H9 (cell line): ENCODE results near the gene KIFC3. TPM values are rescaled to one million over a fixed set of nuclear protein-coding genes. Genes with fewer than 3 reads are reported as not detected.
A peak's percentile ranks its signal among the peaks of the same experiment; 100 is the strongest.

Experiments
- DNase-seq: peaks from one replicate; pipeline ENCODE4 v3.0.0-alpha.2; 2017
- H2AFZ ChIP-seq: one replicate; pipeline ENCODE4 v1.6.1; 2013; ENCODE audit warnings: mild to moderate bottlenecking, low read length, control low read depth, moderate library complexity
- H2AK5ac ChIP-seq: 2 replicates; pipeline ENCODE4 v1.6.1; 2013; ENCODE audit warnings: low read length, control low read depth, mixed read lengths; ENCODE audit not compliant: insufficient read length
- H2BK120ac ChIP-seq: one replicate; pipeline ENCODE4 v1.6.1; 2013; ENCODE audit warnings: low read depth, mild to moderate bottlenecking, low read length, control low read depth, inconsistent platforms; ENCODE audit not compliant: poor library complexity, severe bottlenecking
- H2BK12ac ChIP-seq: 2 replicates; pipeline ENCODE4 v1.6.1; 2013; ENCODE audit warnings: low read length, control low read depth, mixed read lengths, low read depth; ENCODE audit not compliant: insufficient read length
- H2BK15ac ChIP-seq: 2 replicates; pipeline ENCODE4 v1.6.1; 2013; ENCODE audit warnings: low read depth, low read length, control low read depth
- H2BK20ac ChIP-seq: one replicate; pipeline ENCODE4 v1.6.1; 2013; ENCODE audit warnings: low read depth, mild to moderate bottlenecking, low read length, control low read depth, inconsistent platforms; ENCODE audit not compliant: poor library complexity, severe bottlenecking
- H2BK5ac ChIP-seq: 2 replicates; pipeline ENCODE4 v1.6.1; 2013; ENCODE audit warnings: low read length, control low read depth, mixed read lengths; ENCODE audit not compliant: insufficient read length
- H3K14ac ChIP-seq: 2 replicates; pipeline ENCODE4 v1.6.1; 2013; ENCODE audit warnings: low read length, control low read depth; ENCODE audit not compliant: insufficient read depth
- H3K18ac ChIP-seq: 2 replicates; pipeline ENCODE4 v1.6.1; 2013; ENCODE audit warnings: low read depth, mild to moderate bottlenecking, mixed read lengths, low read length, control low read depth; ENCODE audit not compliant: insufficient read length
- H3K23ac ChIP-seq: 2 replicates; pipeline ENCODE4 v1.6.1; 2013; ENCODE audit warnings: low read length, control low read depth, mixed read lengths, low read depth; ENCODE audit not compliant: insufficient read length
- H3K23me2 ChIP-seq: 2 replicates; pipeline ENCODE4 v1.6.1; 2013; ENCODE audit warnings: low read depth, mild to moderate bottlenecking, mixed read lengths, low read length, control low read depth; ENCODE audit not compliant: insufficient read length, poor library complexity, severe bottlenecking
- H3K27ac ChIP-seq: 2 replicates; pipeline ENCODE4 v1.5.1; 2013; ENCODE audit warnings: low read length, control low read depth, mixed read lengths, low read depth; ENCODE audit not compliant: insufficient read length
- H3K27me3 ChIP-seq: 2 replicates; pipeline ENCODE4 v1.6.1; 2013; ENCODE audit warnings: low read length, control low read depth, inconsistent platforms; ENCODE audit not compliant: insufficient read depth
- H3K4ac ChIP-seq: 2 replicates; pipeline ENCODE4 v1.6.1; 2013; ENCODE audit warnings: low read depth, mild to moderate bottlenecking, control low read depth, inconsistent platforms, low read length, moderate library complexity
- H3K4me1 ChIP-seq: 2 replicates; pipeline ENCODE4 v1.6.1; 2013; ENCODE audit warnings: low read length, control low read depth, inconsistent platforms; ENCODE audit not compliant: insufficient read depth
- H3K4me2 ChIP-seq: 2 replicates; pipeline ENCODE4 v1.6.1; 2013; ENCODE audit warnings: low read length, control low read depth, mixed read lengths; ENCODE audit not compliant: insufficient read length, insufficient read depth
- H3K56ac ChIP-seq: 2 replicates; pipeline ENCODE4 v1.6.1; 2013; ENCODE audit warnings: low read depth, mild to moderate bottlenecking, mixed read lengths, low read length, control low read depth; ENCODE audit not compliant: insufficient read length
- H3K79me1 ChIP-seq: 2 replicates; pipeline ENCODE4 v1.6.1; 2013; ENCODE audit warnings: low read depth, mild to moderate bottlenecking, moderate library complexity, low read length, control low read depth, inconsistent platforms; ENCODE audit not compliant: insufficient read depth, poor library complexity, severe bottlenecking
- H3K79me2 ChIP-seq: 2 replicates; pipeline ENCODE4 v1.6.1; 2013; ENCODE audit warnings: low read length, control low read depth, inconsistent platforms; ENCODE audit not compliant: insufficient read depth
- H3K9ac ChIP-seq: 2 replicates; pipeline ENCODE4 v1.6.1; 2013; ENCODE audit warnings: low read length, control low read depth, mixed read lengths; ENCODE audit not compliant: insufficient read length; ENCODE audit errors: extremely low read depth
- H3K9me3 ChIP-seq: one replicate; pipeline ENCODE4 v1.6.1; 2013; ENCODE audit warnings: low read depth, low read length, inconsistent platforms; ENCODE audit not compliant: control insufficient read depth
- H3T11ph ChIP-seq: one replicate; pipeline ENCODE4 v1.6.1; 2013; ENCODE audit warnings: mild to moderate bottlenecking, low read length, control low read depth, inconsistent platforms
- H4K20me1 ChIP-seq: one replicate; pipeline ENCODE4 v1.6.1; 2013; ENCODE audit not compliant: control insufficient read depth, insufficient read length, insufficient read depth
- H4K5ac ChIP-seq: 2 replicates; pipeline ENCODE4 v1.6.1; 2013; ENCODE audit warnings: low read depth, mild to moderate bottlenecking, mixed read lengths, low read length, control low read depth; ENCODE audit not compliant: insufficient read length
- H4K8ac ChIP-seq: replicated peaks from 2 replicates; pipeline ENCODE4 v1.6.1; 2013; ENCODE audit warnings: low read length, control low read depth, mixed read lengths, low read depth; ENCODE audit not compliant: insufficient read length
- H4K91ac ChIP-seq: 2 replicates; pipeline ENCODE4 v1.6.1; 2013; ENCODE audit warnings: low read depth, mild to moderate bottlenecking, moderate library complexity, mixed read lengths, low read length, control low read depth; ENCODE audit not compliant: insufficient read length
- H3K27ac Mint-ChIP-seq, 3 experiments: 2 replicates in 2 of 3; 3 replicates in 1 of 3; pipeline ENCODE4 v1.8.0; 2020 to 2021; ENCODE audit warnings: mixed read lengths in 3 of 3, mild to moderate bottlenecking in 1 of 3, moderate library complexity in 1 of 3
- H3K27me3 Mint-ChIP-seq: 2 replicates; pipeline ENCODE4 v1.8.0; 2021; ENCODE audit warnings: low read depth, mild to moderate bottlenecking, moderate library complexity, mixed read lengths
- H3K36me3 Mint-ChIP-seq, 3 experiments: 2 replicates in 2 of 3; 3 replicates in 1 of 3; pipeline ENCODE4 v1.8.0; 2020 to 2021; ENCODE audit warnings: low read depth in 3 of 3, mixed read lengths in 3 of 3; ENCODE audit not compliant: insufficient read depth in 1 of 3
- H3K4me1 Mint-ChIP-seq, 2 experiments: 2 replicates each; pipeline ENCODE4 v1.8.0; 2020; ENCODE audit warnings: mixed read lengths in 2 of 2
- H3K4me3 Mint-ChIP-seq, 2 experiments: 2 replicates in 1 of 2; 3 replicates in 1 of 2; pipeline ENCODE4 v1.8.0; 2020 to 2021; ENCODE audit warnings: mild to moderate bottlenecking in 2 of 2, mixed read lengths in 2 of 2, moderate library complexity in 1 of 2
- H3K9me3 Mint-ChIP-seq, 2 experiments: 2 replicates in 1 of 2; 3 replicates in 1 of 2; pipeline ENCODE4 v1.8.0; 2020; ENCODE audit warnings: mild to moderate bottlenecking in 2 of 2, mixed read lengths in 2 of 2, moderate library complexity in 1 of 2
- WGBS: extraction: QIAGEN DNeasy Blood & Tissue Kit; methylation state at CpG from one replicate; pipeline ENCODE4 v1.1.7; 2013; ENCODE audit warnings: missing lambda C conversion rate, low lambda C conversion rate, mixed read lengths; ENCODE audit not compliant: insufficient read length; ENCODE audit errors: extremely low coverage; 5-methylcytosine and 5-hydroxymethylcytosine counted together
- total RNA-seq: library from RNA; stranded (reverse); gene quantifications from 2 replicates; pipeline ENCODE4 v1.2.1, GENCODE V29; 2021
- TF ChIP-seq, protein P1 (sequence below): fragments of 200-600 bp; sonication (generic); conservative IDR thresholded peaks from 3 replicates; pipeline ENCODE4 v1.8.0; 2021; ENCODE audit warnings: antibody characterized with exemption, mild to moderate bottlenecking

KIFC3 gene
- total RNA-seq, 1 experiment from 2014 or later, result 5.0 TPM

DNA sequence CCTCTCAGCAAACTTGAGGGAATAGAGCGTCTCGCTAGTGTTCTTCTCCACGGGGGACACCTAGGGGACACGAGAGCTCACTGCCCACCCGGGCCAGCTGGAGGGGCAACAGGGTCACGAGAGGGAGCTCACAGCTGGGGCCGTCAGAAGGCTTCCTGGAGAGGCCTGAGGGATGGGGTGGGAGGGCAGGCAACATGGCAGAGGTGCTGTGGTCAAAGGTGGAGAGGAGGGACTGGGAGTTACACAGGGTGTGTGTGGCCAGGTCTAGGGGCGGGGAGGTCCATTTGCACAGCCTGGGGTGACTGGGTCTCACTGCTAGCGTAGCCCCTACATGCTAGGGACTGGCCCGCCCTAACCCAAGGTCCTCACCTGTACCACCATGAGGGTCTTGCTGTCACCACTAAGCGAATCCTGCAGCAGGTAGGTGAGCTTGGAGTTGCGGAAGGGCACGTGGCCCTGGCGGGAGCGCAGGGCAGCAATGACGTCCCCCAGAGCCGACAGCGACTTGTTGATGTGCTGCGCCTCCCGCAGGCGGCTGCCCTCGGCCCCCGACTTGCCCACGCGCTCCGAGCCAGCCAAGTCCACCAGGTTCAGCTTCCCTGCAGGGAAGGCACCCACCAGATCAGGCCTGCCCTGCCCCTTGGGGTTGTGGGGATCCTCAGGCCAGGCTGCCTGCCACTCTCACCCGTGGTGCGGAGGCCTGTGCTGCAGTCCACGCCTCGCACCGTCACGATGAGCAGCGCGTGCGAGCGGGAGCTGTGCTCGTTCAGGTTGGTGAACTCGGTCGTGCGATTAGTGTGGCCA, 41.7 kb downstream of the KIFC3 start:
- H3K4me1 ChIP-seq, result peaks cover 4% of the 10 kb centered on the region; the same call in 1 of the 2 replicates
- peaks cover 3% of the 10 kb centered on the region for H4K20me1 ChIP-seq
- Mint-ChIP-seq H3K27ac (peak overlapping the region in 1 of 3 experiments; percentile 73; a peak in 1 of 7 replicates), H3K9me3 (no peaks in the 10 kb centered on the region), H3K27me3 (no peaks in the 10 kb centered on the region; the same call in 1 of the 2 replicates), H3K36me3 (peaks cover 4 to 14% (median 13%) of the 10 kb centered on the region in 3 experiments; a peak in 6 of 7 replicates), H3K4me3 (no peak overlapping the region), H3K4me1 (peaks cover 6 to 30% of the 10 kb centered on the region in 2 experiments)
- H3T11ph ChIP-seq, result no peak overlapping the region
- H2BK120ac ChIP-seq, result no peak overlapping the region
- no peak overlapping the region for H3K9ac ChIP-seq
- H3K4ac ChIP-seq, result no peak overlapping the region
- no peaks in the 10 kb centered on the region for H3K79me2 ChIP-seq
- H3K23ac ChIP-seq, result no peak overlapping the region
- no peaks in the 10 kb centered on the region for H3K79me1 ChIP-seq
- H2BK12ac ChIP-seq, result no peak overlapping the region
- H2BK5ac ChIP-seq, result no peak overlapping the region
- H3K14ac ChIP-seq, result peak overlapping the region; percentile 4; the same call in 1 of the 2 replicates
- no peak overlapping the region for H3K27ac ChIP-seq
- no peaks in the 10 kb centered on the region for H3K23me2 ChIP-seq
- DNase-seq, result peak; percentile 58
- no peak overlapping the region for H2BK15ac ChIP-seq
- H4K8ac ChIP-seq, result no peak overlapping the region
- H4K91ac ChIP-seq, result no peak overlapping the region
- H2BK20ac ChIP-seq, result no peak overlapping the region
- H3K9me3 ChIP-seq, result no peaks in the 10 kb centered on the region
- H3K27me3 ChIP-seq, result no peaks in the 10 kb centered on the region
- H2AFZ ChIP-seq, result no peak overlapping the region
- no peak overlapping the region for H3K4me2 ChIP-seq
- TF ChIP-seq, protein P1, sequence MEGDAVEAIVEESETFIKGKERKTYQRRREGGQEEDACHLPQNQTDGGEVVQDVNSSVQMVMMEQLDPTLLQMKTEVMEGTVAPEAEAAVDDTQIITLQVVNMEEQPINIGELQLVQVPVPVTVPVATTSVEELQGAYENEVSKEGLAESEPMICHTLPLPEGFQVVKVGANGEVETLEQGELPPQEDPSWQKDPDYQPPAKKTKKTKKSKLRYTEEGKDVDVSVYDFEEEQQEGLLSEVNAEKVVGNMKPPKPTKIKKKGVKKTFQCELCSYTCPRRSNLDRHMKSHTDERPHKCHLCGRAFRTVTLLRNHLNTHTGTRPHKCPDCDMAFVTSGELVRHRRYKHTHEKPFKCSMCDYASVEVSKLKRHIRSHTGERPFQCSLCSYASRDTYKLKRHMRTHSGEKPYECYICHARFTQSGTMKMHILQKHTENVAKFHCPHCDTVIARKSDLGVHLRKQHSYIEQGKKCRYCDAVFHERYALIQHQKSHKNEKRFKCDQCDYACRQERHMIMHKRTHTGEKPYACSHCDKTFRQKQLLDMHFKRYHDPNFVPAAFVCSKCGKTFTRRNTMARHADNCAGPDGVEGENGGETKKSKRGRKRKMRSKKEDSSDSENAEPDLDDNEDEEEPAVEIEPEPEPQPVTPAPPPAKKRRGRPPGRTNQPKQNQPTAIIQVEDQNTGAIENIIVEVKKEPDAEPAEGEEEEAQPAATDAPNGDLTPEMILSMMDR, result 0 out of 3 replicates have a peak, but pooled peaks have one; percentile 13
- no peak overlapping the region for H2AK5ac ChIP-seq
- H4K5ac ChIP-seq, result no peak overlapping the region
- no peak overlapping the region for H3K18ac ChIP-seq
- no CpG with 5 or more reads among the region's 40 CpGs for WGBS
- H3K56ac ChIP-seq, result no peak overlapping the region
